ENCODE data around the gene OCRL.

Gene OCRL

GRCh38 chrX:129629837-129630236, 89.8 kb downstream of the OCRL start:
- H3K4me3 ChIP-seq (ENCODE audit: low read length): no peak overlapping the region
- no peak for DNase-seq (ENCODE audit: low read depth)
- TF ChIP-seq CTCF (conservative IDR thresholded peaks at IDR 0.05; ENCODE audit: low read depth, low read length): no peak

GRCh38 chrX:129631849-129632248, 91.8 kb downstream of the OCRL start:
- TF ChIP-seq CTCF (conservative IDR thresholded peaks at IDR 0.05; ENCODE audit: low read depth, low read length): no peak
- no peak overlapping the region for H3K4me3 ChIP-seq (ENCODE audit: low read length)
- no peak for DNase-seq (ENCODE audit: low read depth)

GRCh38 chrX:129632443-129632842, 92.4 kb downstream of the OCRL start:
- no peak for DNase-seq (ENCODE audit: low read depth)
- no peak overlapping the region for H3K4me3 ChIP-seq (ENCODE audit: low read length)
- TF ChIP-seq CTCF (conservative IDR thresholded peaks at IDR 0.05; ENCODE audit: low read depth, low read length): no peak

GRCh38 chrX:129634541-129634940, 94.5 kb downstream of the OCRL start:
- no peak overlapping the region for H3K4me3 ChIP-seq (ENCODE audit: low read length)
- no peak for TF ChIP-seq CTCF (conservative IDR thresholded peaks at IDR 0.05; ENCODE audit: low read depth, low read length)
- DNase-seq (ENCODE audit: low read depth): no peak

GRCh38 chrX:129636175-129636681, 96.2 kb downstream of the OCRL start:
- no peak for TF ChIP-seq CTCF (conservative IDR thresholded peaks at IDR 0.05; ENCODE audit: low read depth, low read length)
- no peak for DNase-seq (ENCODE audit: low read depth)
- no peak overlapping the region for H3K4me3 ChIP-seq (ENCODE audit: low read length)

GRCh38 chrX:129637217-129638109, 97.4 kb downstream of the OCRL start:
- no peak overlapping the region for H3K4me3 ChIP-seq (ENCODE audit: low read length)
- DNase-seq (ENCODE audit: low read depth): no peak
- peak; percentile 83 for TF ChIP-seq CTCF (conservative IDR thresholded peaks at IDR 0.05; ENCODE audit: low read depth, low read length)

- no peak overlapping the region for H3K4me3 ChIP-seq (ENCODE audit: low read length)
- DNase-seq (ENCODE audit: low read depth): no peak
- TF ChIP-seq CTCF (conservative IDR thresholded peaks at IDR 0.05; ENCODE audit: low read depth, low read length): no peak
Measured at GRCh38 chrX:129638917-129639316, 98.9 kb downstream of the OCRL start.

Data from retinal pigment epithelial cell (primary cell).